NCI-H524 treated with DMSO at 0.1 percent for 48 hours (cell line): Measurements from ENCODE around the gene RILP.

Experiments
- DNase-seq: peaks from one replicate; lab custom pipeline; 2025; lab: John Stamatoyannopoulos, UW

RILP gene

GRCh38 chr17:1597861-1598342 is 51.8 kb downstream of the RILP start:
- DNase-seq, result no peak
